ENCODE results near the gene CACNB1.

DNA sequence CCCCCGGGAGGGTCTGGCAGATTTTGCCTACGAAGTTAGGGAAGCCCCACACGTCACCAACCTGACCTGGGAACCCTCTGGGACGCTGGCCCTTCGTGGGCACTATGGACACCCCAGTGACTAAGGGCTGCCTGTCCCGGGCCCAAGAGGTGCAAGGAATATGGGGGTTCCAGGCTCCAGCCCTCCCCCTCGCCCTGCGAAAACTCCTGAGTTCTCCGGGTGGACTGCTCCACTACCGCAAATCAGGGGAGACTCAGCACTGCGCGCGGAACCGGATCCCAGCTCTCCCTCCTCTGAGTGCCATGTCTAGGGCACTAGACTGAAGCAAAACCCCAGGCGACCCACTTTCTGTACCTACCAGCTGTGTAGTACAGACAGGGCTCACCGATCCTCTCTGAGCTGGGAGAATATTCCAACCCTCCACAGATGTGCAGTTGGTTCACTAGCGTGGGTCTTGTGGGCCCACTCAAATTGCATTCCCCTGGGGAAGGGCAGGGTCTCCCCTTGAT, 31.6 kb downstream of the CACNB1 start, which contains the start of gene ARL5C:
- no peak for TF ChIP-seq POLR2A (IDR thresholded peaks at IDR 0.05)
- TF ChIP-seq, protein P1, sequence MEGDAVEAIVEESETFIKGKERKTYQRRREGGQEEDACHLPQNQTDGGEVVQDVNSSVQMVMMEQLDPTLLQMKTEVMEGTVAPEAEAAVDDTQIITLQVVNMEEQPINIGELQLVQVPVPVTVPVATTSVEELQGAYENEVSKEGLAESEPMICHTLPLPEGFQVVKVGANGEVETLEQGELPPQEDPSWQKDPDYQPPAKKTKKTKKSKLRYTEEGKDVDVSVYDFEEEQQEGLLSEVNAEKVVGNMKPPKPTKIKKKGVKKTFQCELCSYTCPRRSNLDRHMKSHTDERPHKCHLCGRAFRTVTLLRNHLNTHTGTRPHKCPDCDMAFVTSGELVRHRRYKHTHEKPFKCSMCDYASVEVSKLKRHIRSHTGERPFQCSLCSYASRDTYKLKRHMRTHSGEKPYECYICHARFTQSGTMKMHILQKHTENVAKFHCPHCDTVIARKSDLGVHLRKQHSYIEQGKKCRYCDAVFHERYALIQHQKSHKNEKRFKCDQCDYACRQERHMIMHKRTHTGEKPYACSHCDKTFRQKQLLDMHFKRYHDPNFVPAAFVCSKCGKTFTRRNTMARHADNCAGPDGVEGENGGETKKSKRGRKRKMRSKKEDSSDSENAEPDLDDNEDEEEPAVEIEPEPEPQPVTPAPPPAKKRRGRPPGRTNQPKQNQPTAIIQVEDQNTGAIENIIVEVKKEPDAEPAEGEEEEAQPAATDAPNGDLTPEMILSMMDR (IDR thresholded peaks at IDR 0.05): no peak

Measured in ovary (tissue), 3 donors.